ENCODE data around the gene DLX2.
"Not testable (repeated sequence)": the region's sequence is repeated elsewhere in the genome, so short reads cannot be mapped to it uniquely, and the experiment has no call there.

DLX2 gene

GRCh38 chr2:172102391-172103359, at the start of gene DLX2:
Gene DLX2, minus strand, starts transcription at chr2:172102900. Its CDS starts 362 bp downstream, at chr2:172102538.
- no peak for DNase-seq

DNA sequence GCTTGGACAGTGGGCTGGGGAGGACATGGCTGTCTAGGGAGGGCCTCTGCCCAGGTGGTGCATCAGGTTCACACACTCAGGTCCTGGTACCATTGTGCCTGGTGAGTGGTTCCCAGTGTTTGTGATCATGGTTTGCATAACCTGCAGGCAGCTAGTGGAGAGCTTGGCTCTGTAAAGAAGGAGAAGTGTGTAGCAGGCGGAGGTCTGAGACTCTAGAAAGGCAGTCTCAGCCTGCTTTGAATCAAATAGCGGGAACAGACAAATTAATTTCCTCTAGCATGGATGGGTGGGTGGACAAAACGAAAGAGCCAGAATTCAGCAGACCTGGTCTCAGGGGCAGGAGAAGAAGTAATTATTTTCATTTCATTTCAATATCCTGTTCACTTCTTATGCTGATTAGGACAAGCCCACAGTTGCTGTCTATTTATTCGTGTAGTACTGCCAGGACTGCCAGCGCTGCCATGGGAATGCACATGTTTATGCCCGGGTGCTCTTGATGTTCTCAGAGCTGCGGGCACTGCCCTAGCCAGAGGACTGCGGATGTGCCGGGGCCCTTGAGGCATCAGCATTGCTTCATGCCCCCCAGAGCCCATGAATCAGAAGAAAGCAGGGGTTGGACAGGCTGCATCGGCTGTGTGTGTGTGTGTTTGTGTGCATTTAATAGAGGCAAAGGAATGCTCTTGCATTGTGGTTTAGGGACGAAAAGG, 45.4 kb upstream of the DLX2 start:
- DNase-seq, result no peak

GRCh38 chr2:172143817-172144216, 41.1 kb upstream of the DLX2 start:
- no peak for DNase-seq

- DNase-seq, result not testable (repeated sequence)
These were observed 36.0 kb upstream of the DLX2 start for GRCh38 chr2:172138727-172139126.

- DNase-seq, result no peak
These were observed 35.2 kb upstream of the DLX2 start for GRCh38 chr2:172137943-172138342.

DNA sequence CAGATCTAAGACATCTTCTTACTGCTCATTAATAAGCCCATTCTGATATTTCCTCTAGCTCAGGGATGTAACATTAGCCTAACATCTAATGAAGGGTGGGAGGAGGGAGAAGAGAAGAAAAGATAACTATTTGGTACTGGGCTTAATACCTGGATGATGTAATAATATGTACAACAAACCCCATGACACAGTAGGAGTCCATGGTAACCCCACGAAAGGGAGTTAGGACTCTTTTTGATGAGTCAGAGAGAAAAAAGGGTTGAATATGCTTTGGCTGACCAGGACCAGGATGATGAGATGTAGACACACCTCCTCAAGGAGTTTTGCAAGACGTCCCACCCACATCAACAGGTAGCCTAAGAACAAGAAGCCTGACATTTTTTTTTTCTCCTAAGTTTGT, 34.4 kb upstream of the DLX2 start:
- DNase-seq, result no peak

DNA sequence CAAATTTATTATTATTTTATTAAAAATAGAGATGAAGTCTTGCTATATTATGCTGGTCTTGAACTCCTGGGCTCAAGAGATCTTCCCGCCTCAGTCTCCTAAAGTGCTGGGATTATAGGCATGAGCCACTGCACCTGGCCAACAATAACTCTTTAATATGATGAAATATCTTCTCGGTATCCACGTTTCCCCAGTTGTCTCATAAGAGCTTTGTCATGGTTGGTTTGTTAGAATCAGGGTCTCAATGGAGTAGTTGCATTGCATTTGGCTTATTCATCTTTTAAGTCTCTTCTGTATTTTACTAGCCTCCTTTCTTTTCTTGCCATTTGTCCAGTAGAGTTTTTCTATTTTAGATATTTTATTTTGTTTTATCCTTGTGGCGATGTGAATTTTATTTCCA, 32.7 kb upstream of the DLX2 start:
- DNase-seq, result no peak

DNA sequence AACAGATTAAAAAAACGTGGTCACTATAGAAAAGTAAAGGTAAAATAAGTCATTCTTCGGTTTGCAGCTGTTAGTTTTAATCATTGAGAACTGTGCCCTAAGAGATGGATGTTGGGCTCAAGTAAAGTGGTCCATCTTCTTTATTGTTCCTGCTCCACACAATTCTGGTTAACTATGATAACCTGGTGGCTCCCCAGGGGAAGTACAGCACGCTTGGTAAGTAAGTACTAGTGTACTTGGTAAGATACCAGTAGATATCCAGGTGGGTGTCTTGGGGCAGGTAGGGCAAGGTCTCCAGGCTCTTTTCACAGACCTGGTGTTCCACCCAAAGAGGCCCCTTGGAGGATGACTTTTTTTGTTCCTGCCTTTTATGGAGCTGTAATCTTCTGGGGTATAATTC, 31.6 kb upstream of the DLX2 start:
- DNase-seq, result no peak

DNA sequence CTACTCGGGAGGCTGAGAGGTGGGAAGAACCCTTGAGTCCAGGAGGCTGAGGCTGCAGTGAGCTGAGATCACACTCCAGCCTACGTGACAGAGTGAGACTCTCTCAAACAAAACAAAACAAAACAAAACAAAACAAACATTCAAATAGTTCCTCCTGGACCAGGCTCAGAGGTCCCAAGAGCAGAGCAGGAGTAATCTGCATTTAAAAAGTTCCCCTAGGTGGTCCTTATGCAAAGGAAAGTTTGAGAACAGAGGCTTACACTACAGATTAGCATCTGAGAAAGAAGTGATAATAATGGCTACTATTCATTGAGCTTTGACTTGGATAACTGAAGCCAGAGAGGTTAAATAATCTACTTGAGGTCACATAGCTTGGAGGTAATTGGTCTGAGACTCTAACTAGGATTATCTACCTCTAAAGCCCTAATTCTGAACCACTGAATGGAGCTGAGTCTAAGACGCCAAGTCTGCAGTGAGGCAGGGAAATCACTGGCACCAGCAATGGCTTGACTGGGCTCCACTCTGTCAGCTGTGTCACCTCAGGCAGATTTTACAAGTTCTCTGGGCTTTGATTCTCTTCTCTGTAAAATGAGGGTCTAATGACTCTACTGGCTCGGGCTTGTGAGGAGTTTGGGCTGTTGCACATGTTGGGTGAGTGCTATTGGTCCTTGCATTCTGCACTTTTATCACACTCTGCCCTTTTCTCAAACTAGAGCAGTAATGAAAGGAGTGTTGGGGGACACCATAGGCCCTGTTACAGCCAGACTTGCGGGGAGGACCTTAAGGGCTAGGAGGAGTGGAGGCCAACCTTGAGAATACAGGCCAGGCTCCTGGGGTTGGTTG, 29.2 kb upstream of the DLX2 start:
- no peak for DNase-seq

- no peak for DNase-seq
These were observed 26.7 kb upstream of the DLX2 start for GRCh38 chr2:172129404-172129803.

DNA sequence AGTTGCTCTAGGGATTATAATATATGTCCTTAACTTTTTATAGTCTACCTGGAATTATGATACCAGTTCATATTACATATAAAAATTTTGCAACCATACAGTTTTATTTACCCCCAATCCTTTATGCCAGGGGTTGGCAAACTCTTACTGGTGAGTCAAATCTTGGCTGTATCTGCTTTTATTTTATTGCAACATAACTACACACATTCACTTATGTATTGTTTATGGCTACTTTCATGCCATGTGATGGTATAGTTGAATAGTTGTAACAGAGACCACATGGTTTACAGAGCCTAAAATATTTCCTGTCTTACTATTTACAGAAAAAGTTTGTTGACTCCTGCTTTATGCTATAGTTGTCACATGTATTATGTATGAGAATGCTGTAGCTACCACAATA, 25.8 kb upstream of the DLX2 start:
- no peak for DNase-seq

GRCh38 chr2:172120118-172120517, 17.4 kb upstream of the DLX2 start:
- no peak for DNase-seq

- DNase-seq, result no peak
These were observed 16.4 kb upstream of the DLX2 start for GRCh38 chr2:172119089-172119488.

- DNase-seq, result no peak
These were observed 13.4 kb upstream of the DLX2 start for GRCh38 chr2:172116107-172116506.

GRCh38 chr2:172114579-172114978, 11.9 kb upstream of the DLX2 start:
- DNase-seq, result no peak

DNA sequence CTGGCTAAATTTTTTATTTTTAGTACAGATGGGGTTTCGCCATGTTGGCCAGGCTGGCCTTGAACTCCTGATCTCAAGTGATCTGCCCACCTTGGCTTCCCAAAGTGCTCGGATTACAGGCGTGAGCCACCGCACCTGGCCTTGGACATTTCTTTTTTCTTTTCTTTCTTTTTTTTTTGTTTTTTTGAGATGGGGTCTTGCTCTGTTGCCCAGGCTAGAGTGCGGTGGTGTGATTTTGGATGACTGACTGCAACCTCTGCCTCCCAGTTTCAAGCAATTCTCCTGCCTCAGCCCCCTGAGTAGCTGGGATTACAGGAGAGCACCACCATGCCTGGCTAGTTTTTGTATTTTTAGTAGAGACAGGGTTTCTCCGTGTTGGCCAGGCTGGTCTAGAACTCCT, 11.5 kb upstream of the DLX2 start:
- DNase-seq, result not testable (repeated sequence)

DNA sequence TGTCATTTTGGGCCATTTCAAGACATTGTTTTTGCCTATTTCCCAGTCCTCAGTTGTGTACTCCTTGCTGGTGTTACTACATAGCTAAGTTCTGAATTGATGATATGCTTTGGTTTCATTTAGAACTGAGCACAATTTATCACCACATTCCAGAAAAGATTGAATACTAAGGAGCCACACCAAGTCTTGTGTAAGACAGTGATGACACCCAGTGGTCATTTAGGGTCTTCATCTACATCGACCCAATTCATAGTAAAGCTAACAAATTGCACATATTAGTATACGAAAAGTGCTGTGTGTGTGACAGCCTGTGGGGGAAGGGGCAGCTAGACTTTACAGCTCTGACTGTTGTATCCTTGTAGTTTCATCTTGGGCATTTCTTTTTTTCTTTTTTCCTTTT, 10.9 kb upstream of the DLX2 start:
- DNase-seq, result no peak

DNA sequence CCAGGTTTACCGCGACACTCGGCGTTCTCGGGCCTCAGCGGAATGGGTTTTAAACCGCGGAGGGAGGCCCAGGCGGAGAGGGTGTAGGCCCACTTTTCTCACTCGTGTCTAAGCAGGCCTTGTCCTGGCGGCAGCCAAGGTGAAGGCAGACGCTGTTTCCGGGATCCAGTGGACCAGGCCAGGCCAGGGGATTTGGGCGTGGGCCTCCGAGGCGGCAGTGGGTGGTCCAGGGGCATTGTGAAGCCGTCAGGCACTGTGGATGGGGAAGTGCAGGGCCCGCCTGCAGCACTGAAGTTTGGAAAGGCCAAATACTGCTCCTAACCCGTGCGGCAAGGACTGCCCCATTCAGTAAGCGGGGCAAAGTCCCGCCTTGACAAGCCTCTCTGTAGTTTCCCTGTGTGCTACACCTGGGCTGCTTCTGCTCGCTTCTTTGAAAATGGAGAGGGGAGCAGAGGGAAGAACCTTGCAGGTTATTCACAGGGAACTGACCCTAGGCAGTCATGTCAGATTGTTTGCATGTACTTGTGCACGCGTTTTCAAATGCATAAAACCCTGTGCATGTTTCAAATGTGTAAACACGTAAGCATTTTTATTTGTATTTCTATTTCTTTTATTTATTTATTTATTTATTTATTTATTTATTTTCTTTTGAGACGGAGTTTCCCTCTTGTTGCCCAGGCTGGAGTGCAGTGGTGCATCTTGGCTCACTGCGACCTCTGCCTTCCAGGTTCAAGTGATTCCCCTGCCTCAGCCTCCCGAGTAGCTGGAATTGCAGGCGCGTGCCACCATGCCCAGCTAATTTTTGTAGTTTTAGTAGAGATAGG, 7.5 kb upstream of the DLX2 start:
- no peak for DNase-seq

- no peak for DNase-seq
These were observed 6.7 kb upstream of the DLX2 start for GRCh38 chr2:172109256-172109987.

GRCh38 chr2:172108587-172108930, 5.9 kb upstream of the DLX2 start:
- DNase-seq, result no peak

- no peak for DNase-seq
These were observed 5.2 kb upstream of the DLX2 start for GRCh38 chr2:172107690-172108586.

Data from activated T-cell treated with anti-CD3 and anti-CD28 coated beads for 4 hours (primary cell).